Activated CD8-positive, alpha-beta memory T cell treated with anti-CD3 and anti-CD28 coated beads for 48 hours (primary cell): Measurements from ENCODE around the gene CUZD1.
"Not testable (repeated sequence)": the region's sequence is repeated elsewhere in the genome, so short reads cannot be mapped to it uniquely, and the experiment has no call there.

ENCODE experiments used
- DNase-seq, 3 experiments: peaks; one replicate each; pipeline ENCODE4 v3.0.0-alpha.2; 2020; ENCODE audit warnings: low read depth in 2 of 3, low spot score in 2 of 3

The CUZD1 gene

GRCh38 chr10:122845783-122846332 is at the start of gene CUZD1:
Gene CUZD1 (minus strand): TSS chr10:122845857. CDS start chr10:122845843, 14 bp downstream.
- DNase-seq = no peak

GRCh38 chr10:122894261-122894944 is 48.7 kb upstream of the CUZD1 start:
- no peak for DNase-seq

GRCh38 chr10:122884166-122884565 is 38.5 kb upstream of the CUZD1 start:
- no peak for DNase-seq

GRCh38 chr10:122882766-122883165 is 37.1 kb upstream of the CUZD1 start:
- DNase-seq = no peak

GRCh38 chr10:122879339-122880273 is 33.9 kb upstream of the CUZD1 start, which contains the start of gene FAM24B:
Gene FAM24B (minus strand): TSS chr10:122879581. CDS start chr10:122850515, 29,066 bp downstream.
- DNase-seq = peak; percentile 76 to 82 (median 80)

GRCh38 chr10:122878799-122879338 is 33.2 kb upstream of the CUZD1 start:
- DNase-seq = no peak

GRCh38 chr10:122877264-122877663 is 31.6 kb upstream of the CUZD1 start:
- DNase-seq = no peak

GRCh38 chr10:122876467-122876855 is 30.8 kb upstream of the CUZD1 start:
- DNase-seq = no peak

- no peak for DNase-seq
Observed at GRCh38 chr10:122875843-122876466, 30.3 kb upstream of the CUZD1 start.

GRCh38 chr10:122871947-122872346 is 26.3 kb upstream of the CUZD1 start:
- DNase-seq = not testable (repeated sequence)

GRCh38 chr10:122868768-122869167 is 23.1 kb upstream of the CUZD1 start:
- not testable (repeated sequence) for DNase-seq

GRCh38 chr10:122866757-122867482 is 21.3 kb upstream of the CUZD1 start:
- DNase-seq = not testable (repeated sequence)

GRCh38 chr10:122864901-122865300 is 19.2 kb upstream of the CUZD1 start:
- no peak for DNase-seq

GRCh38 chr10:122864194-122864592 is 18.5 kb upstream of the CUZD1 start:
- DNase-seq = no peak

GRCh38 chr10:122863216-122864193 is 17.8 kb upstream of the CUZD1 start:
- no peak for DNase-seq

GRCh38 chr10:122861711-122862161 is 16.1 kb upstream of the CUZD1 start:
- DNase-seq = no peak

- no peak for DNase-seq
Observed at GRCh38 chr10:122859527-122859926, 13.9 kb upstream of the CUZD1 start.

- DNase-seq = not testable (repeated sequence)
Observed at GRCh38 chr10:122858042-122858441, 12.4 kb upstream of the CUZD1 start.

GRCh38 chr10:122856902-122857301 is 11.2 kb upstream of the CUZD1 start:
- DNase-seq = no peak
